Measurements from ENCODE around the gene ANXA3.

GRCh38 chr4:78542373-78542772 is 9.2 kb upstream of the ANXA3 start:
- no peak for TF ChIP-seq POLR2AphosphoS5 (IDR thresholded peaks at IDR 0.05)
- TF ChIP-seq POLR2A (IDR thresholded peaks at IDR 0.05), result no peak

All from breast epithelium (tissue), 3 donors.